CD4-positive, alpha-beta T cell treated with Interleukin-17A for 1 hour (primary cell): ENCODE data around the gene GTF3C1.
"Not testable (repeated sequence)": the region's sequence is repeated elsewhere in the genome, so short reads cannot be mapped to it uniquely, and the experiment has no call there.

Source experiments
- DNase-seq: peaks from one replicate; pipeline ENCODE4 v3.0.0-alpha.2; 2020

Gene GTF3C1

GRCh38 chr16:27437946-27438345 lies 111.8 kb downstream of the GTF3C1 start:
- DNase-seq = no peak

- no peak for DNase-seq
Observed at GRCh38 chr16:27436921-27437650, 112.6 kb downstream of the GTF3C1 start.

- no peak for DNase-seq
Observed at GRCh38 chr16:27436065-27436464, 113.6 kb downstream of the GTF3C1 start.

GRCh38 chr16:27435146-27435545 lies 114.6 kb downstream of the GTF3C1 start:
- not testable (repeated sequence) for DNase-seq

- DNase-seq = no peak
Observed at GRCh38 chr16:27434141-27435051, 115.3 kb downstream of the GTF3C1 start.

GRCh38 chr16:27433636-27434035 lies 116.1 kb downstream of the GTF3C1 start:
- no peak for DNase-seq

- DNase-seq = not testable (repeated sequence)
Observed at GRCh38 chr16:27433191-27433590, 116.5 kb downstream of the GTF3C1 start.

- no peak for DNase-seq
Observed at GRCh38 chr16:27432558-27432957, 117.2 kb downstream of the GTF3C1 start.

- DNase-seq = no peak
Observed at GRCh38 chr16:27431773-27432532, 117.8 kb downstream of the GTF3C1 start.

GRCh38 chr16:27430923-27431484 lies 118.7 kb downstream of the GTF3C1 start:
- DNase-seq = no peak

GRCh38 chr16:27430512-27430911 lies 119.2 kb downstream of the GTF3C1 start:
- DNase-seq = no peak

GRCh38 chr16:27429981-27430441 lies 119.7 kb downstream of the GTF3C1 start:
- DNase-seq = no peak

- DNase-seq = no peak
Observed at GRCh38 chr16:27429330-27429871, 120.3 kb downstream of the GTF3C1 start.

GRCh38 chr16:27428026-27428785 lies 121.5 kb downstream of the GTF3C1 start:
- DNase-seq = no peak

- no peak for DNase-seq
Observed at GRCh38 chr16:27427538-27427937, 122.2 kb downstream of the GTF3C1 start.

GRCh38 chr16:27426423-27427408 lies 123.0 kb downstream of the GTF3C1 start:
- peak; percentile 73 for DNase-seq

GRCh38 chr16:27425961-27426360 lies 123.8 kb downstream of the GTF3C1 start:
- no peak for DNase-seq

GRCh38 chr16:27424772-27425498 lies 124.8 kb downstream of the GTF3C1 start:
- DNase-seq = no peak

GRCh38 chr16:27421961-27422740 lies 127.6 kb downstream of the GTF3C1 start:
- DNase-seq = no peak
